ENCODE results near the gene FOXO6. TPM values are rescaled to one million over a fixed set of nuclear protein-coding genes. Genes with fewer than 3 reads are reported as not detected.
A peak's percentile ranks its signal among the peaks of the same experiment; 100 is the strongest.

Gene FOXO6
- total and polyA plus RNA-seq, 12 donors = 0.22 to 7.0 (median 1.2) TPM; not detected in 1

DNA sequence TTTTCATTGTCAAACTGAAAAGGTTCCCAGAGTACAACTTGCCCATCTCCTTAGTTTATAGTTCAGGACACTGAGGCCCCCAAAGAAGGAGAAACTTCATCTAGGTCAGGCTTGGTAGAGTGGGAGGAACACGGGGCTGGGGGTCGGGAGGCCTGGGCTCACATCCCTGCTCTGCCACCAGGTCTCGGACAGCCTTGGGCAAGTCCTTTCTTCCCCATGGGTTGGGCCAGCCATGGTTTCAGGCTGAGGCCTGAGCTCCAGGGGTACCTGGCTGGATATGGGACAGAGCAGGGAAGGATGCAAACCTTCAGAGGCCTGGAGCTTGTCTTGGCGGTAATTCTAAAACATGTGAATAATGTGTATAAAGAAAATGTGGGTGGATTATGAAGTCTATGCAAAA lies 17.0 kb downstream of the FOXO6 start:
- H3K4me3 ChIP-seq = no peak overlapping the region
- H3K4me1 ChIP-seq (replicated peaks in 1 of 2) = no peaks in the 10 kb centered on the region
- no peaks in the 10 kb centered on the region for H3K27me3 ChIP-seq
- DNase-seq = no peak
- no peak for TF ChIP-seq CTCF (IDR thresholded peaks at IDR 0.05)
- no peak for TF ChIP-seq POLR2A (IDR thresholded peaks at IDR 0.05)
- H3K27ac ChIP-seq = no peak overlapping the region
- 87 to 100% (median 92%) methylated on average over 4 of the region's 4 CpGs for WGBS, 4 donors
- H3K9me3 ChIP-seq (replicated peaks in 1 of 3) = no peaks in the 10 kb centered on the region
- intact Hi-C loops (cut with DNase I) = no loop called here
- no peaks in the 10 kb centered on the region for H3K36me3 ChIP-seq (replicated peaks in 1 of 2)

GRCh38 chr1:41378999-41379737 lies 17.9 kb downstream of the FOXO6 start:
- Histone ChIP-seq H3K4me3 (no peak overlapping the region), H3K36me3 (replicated peaks in 1 of 2) (no peaks in the 10 kb centered on the region), H3K4me1 (replicated peaks in 1 of 2) (no peaks in the 10 kb centered on the region), H3K27me3 (no peaks in the 10 kb centered on the region), H3K9me3 (replicated peaks in 1 of 3) (no peaks in the 10 kb centered on the region), H3K27ac (no peak overlapping the region)
- intact Hi-C loops (cut with DNase I) = no loop called here
- no peak for TF ChIP-seq POLR2A (IDR thresholded peaks at IDR 0.05)
- no peak for TF ChIP-seq CTCF (IDR thresholded peaks at IDR 0.05)
- DNase-seq = no peak
- 91 to 96% (median 93%) methylated on average over 4 of the region's 4 CpGs for WGBS, 4 donors

DNA sequence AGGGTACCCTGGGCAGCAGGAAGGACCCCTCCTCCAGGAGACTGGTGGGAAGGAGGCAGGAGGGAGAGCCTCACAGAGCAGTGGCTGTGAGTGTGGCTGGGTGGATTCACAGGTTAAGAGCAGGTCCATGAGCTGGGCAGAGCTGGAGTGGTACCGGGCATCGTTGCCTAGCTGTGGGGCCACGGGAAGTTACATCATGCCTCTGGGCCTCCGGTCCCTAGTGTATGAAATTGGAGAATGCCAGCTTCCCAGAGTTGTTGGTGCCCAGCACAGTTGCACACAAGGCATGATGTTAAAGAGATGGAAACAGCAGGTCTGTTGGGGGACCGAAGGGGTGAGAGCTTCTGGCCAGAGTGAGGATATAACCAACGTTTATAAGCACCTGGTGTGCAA lies 18.5 kb downstream of the FOXO6 start:
- no peak for TF ChIP-seq POLR2A (IDR thresholded peaks at IDR 0.05)
- TF ChIP-seq CTCF (IDR thresholded peaks at IDR 0.05) = no peak
- 59 to 74% (median 67%) methylated on average over 6 of the region's 6 CpGs for WGBS, 4 donors
- H3K4me1 ChIP-seq (replicated peaks in 1 of 2) = no peaks in the 10 kb centered on the region
- intact Hi-C loops (cut with DNase I) = no loop called here
- H3K27me3 ChIP-seq = no peaks in the 10 kb centered on the region
- no peaks in the 10 kb centered on the region for H3K36me3 ChIP-seq (replicated peaks in 1 of 2)
- no peak overlapping the region for H3K4me3 ChIP-seq
- H3K27ac ChIP-seq = no peak overlapping the region
- DNase-seq = no peak
- no peaks in the 10 kb centered on the region for H3K9me3 ChIP-seq (replicated peaks in 1 of 3)

- TF ChIP-seq CTCF (IDR thresholded peaks at IDR 0.05) = no peak
- no peak for TF ChIP-seq POLR2A (IDR thresholded peaks at IDR 0.05)
- Histone ChIP-seq H3K9me3 (replicated peaks in 1 of 3) (no peaks in the 10 kb centered on the region), H3K36me3 (replicated peaks in 1 of 2) (no peaks in the 10 kb centered on the region), H3K4me1 (replicated peaks in 1 of 2) (no peaks in the 10 kb centered on the region), H3K27me3 (no peaks in the 10 kb centered on the region), H3K27ac (peak overlapping the region in 1 of 5 donors; percentile 80), H3K4me3 (no peak overlapping the region)
- intact Hi-C loops (cut with DNase I) = no loop called here
- DNase-seq = no peak
- WGBS, 4 donors = 86 to 90% (median 87%) methylated on average over 1 to 2 of the region's 2 CpGs
These were observed 19.0 kb downstream of the FOXO6 start for GRCh38 chr1:41380195-41380594.
